ENCODE measurements around the gene CAPN7.
"Not testable (repeated sequence)": the region's sequence is repeated elsewhere in the genome, so short reads cannot be mapped to it uniquely, and the experiment has no call there.

Gene CAPN7

DNA sequence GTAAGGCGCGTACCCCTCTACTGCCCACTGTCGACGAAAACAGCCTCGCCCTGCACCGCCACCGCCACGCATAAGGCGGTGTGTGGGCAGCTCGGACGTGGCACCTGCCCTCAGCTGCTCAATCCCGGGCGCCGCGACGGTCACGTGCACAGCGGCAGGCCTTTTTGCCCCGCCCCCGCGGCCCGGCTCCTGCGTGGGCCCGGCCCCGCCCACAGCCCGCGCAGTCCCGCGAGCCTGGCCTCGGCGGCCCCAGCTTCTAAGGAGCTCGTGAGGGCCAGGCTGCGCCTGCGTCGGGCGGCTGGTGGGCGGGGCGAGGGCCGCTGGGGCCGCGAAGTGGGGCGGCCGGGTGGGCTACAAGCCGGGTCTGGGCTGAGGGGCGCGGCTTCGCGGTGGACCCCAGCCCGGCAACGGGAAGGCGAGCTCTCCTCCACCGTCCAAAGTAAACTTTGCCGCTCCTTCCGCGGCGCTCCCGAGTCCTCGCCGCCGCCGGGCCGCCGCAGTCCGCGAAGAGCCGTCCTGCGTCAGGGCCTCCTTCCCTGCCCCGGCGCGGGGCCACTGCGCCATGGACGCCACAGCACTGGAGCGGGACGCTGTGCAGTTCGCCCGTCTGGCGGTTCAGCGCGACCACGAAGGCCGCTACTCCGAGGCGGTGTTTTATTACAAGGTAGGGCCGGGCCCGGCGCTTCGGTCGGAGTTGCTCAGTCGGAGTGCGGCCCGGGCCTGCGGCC lies at the start of gene CAPN7:
Gene CAPN7 (plus strand): TSS at position 313 of the 728 bp plus-strand sequence. CDS start 250 bp downstream, at position 563.
- no peak for DNase-seq

- no peak for DNase-seq
These were observed 48.6 kb upstream of the CAPN7 start for GRCh38 chr3:15157441-15157840.

DNA sequence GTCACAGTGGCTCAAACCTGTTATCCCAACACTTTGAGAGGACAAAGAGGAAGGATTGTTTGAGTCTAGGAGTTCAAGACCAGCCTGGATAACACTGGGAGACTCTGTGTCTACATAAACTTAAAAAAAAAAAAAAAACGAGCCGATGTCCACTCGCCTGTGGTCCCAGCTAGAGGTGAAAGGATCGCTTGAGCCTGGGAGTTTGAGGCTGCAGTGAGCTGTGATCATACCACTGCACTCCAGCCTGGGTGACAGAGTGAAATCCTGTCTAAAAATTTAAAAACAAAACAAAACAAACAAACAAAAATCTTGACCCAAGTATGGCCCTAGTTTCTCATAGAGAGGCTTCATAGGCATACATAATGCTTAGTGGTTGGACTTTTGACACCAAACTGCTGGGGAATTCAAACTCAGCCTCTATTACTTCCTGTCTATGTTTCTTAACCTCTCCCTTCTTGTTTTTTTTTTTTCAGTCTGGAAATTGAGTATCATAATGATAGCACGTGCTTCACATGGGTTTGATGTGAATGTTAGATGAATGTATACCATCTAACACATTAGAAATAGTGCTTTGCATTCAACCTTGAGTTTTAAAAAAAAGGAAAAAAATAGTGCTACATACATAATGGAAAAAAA lies 46.4 kb upstream of the CAPN7 start:
- no peak for DNase-seq

- DNase-seq, result no peak
These were observed 45.4 kb upstream of the CAPN7 start for GRCh38 chr3:15160662-15161061.

DNA sequence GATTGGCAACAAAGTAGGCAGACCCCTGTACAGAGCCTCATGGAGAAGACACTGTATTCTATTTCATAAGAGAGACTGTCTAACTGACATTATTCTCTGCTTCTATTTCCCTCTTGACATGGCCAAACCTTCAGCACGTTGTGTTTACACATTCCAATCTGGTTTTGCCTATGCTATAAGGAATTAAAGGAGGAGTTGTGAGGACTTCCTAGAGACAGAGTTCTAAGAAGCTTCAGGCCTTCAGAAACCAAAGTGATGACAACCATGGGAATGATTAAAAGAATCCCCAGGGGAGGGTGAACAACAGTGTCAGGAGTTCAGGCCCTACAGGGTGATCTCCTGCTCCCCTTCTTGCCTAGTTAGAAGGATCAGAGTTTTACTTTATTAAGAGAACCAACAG lies 44.9 kb upstream of the CAPN7 start:
- no peak for DNase-seq

DNA sequence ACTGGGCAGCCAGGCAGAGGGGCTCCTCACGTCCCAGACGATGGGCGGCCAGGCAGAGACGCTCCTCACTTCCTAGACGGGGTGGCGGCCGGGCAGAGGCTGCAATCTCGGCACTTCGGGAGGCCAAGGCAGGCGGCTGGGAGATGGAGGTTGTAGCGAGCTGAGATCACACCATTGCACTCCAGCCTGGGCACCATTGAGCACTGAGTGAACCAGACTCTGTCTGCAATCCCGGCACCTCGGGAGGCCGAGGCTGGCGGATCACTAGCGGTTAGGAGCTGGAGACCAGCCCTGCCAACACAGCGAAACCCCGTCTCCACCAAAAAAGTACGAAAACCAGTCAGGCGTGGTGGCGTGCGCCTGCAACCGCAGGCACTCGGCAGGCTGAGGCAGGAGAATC lies 42.4 kb upstream of the CAPN7 start:
- DNase-seq, result not testable (repeated sequence)

DNA sequence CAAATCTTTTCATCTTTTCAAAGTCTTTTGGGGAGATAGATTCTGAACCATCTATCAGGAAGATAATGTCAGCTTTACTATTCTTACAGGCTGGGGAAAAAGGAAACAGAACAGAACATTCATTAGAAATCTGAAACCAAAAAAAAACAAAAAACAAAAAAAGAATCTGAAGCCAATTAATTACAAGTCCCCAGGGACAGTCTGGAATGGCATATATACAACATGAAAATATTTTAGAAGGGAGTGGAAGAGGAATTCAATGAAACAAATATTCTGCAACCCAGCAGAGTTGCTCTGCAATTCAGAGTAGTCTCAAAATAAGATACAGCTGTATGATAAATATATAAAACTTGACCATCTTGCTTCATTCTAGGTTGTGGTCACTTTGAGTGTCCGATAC lies 41.7 kb upstream of the CAPN7 start:
- no peak for DNase-seq

DNA sequence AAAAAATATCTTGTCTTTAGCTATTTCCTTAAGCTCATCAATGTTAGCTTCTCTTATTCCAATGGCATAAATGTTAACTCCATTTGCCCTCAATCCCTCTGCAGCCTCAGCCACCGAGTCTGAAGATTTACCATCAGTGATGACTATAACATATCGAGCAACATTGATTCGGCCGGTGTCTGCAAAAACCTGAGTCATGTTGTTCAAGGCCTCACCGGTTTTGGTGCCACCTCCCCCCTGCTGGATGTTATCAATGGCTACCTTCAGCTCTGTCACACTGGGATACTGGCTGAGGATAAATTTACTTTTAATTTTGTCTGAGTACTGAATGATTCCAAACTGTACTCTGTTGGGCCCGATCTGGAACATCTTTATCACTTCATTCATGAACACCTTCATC lies 41.0 kb upstream of the CAPN7 start:
- DNase-seq, result no peak

GRCh38 chr3:15166391-15166790 lies 39.7 kb upstream of the CAPN7 start:
- not testable (repeated sequence) for DNase-seq

DNA sequence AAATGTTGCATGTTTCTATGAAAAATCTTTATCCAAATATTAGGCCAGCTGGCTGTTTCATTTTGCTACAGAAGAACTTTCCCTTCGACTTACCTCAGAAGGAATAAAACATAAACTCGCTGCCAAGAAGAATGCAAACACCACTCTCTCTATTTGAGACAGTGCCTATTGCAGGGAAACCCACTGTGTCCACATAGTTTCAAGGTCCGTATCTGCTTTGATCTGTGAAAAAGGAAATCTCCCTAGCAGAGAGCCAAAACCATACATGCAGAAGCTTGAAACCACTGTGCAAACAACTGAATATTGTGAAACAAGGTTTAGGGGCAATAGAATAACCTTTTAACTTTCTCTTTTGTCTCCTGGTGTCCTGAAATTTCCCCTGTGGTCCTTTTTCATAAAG lies 35.0 kb upstream of the CAPN7 start:
- no peak for DNase-seq

- no peak for DNase-seq
These were observed 33.2 kb upstream of the CAPN7 start for GRCh38 chr3:15172806-15173205.

GRCh38 chr3:15174953-15175352 lies 31.1 kb upstream of the CAPN7 start:
- DNase-seq, result no peak

DNA sequence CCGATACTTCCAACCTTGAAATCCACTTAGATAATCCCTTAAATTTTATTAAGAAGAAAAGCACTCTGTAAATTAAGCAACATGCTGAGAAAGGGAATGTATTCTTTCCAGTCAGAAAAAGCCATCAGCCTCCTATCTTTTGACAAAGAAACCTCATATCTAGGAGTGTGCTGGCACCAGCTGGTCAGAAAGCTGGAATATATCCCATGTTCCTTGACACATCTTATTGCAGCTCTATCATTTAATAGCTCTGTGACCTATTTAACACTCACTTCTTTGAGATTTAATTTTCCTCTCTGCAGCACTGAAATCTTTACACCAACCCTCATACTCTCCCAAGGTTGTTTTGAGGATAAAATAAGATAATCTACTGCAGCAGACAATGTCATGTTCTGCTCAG lies 30.4 kb upstream of the CAPN7 start:
- no peak for DNase-seq

DNA sequence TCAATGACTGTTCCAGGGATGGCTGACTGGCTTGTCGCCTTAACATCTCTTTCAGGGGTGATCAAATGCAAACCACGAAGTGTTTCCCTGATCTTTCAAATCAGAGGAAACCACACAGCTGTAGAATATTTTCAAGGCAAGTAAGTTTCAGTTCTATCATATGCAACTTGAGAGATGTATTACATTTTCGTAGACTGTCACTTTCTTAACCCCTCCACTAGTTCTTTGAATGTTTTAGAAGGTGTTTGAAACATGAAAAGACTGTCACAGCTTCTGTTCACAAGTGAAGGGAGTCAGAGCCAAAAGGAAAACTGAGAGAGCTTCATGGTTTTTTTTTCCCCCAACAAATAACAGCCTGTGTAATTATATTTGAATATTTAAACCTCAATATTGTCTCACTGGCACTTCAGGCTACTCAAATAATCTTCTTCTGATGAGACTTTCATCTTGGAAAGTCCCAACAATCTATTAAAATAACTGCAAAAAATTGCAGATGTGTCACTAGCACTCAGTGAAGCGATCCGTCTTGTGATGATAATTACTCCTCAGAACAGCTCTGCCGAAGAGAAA lies 25.9 kb upstream of the CAPN7 start:
- no peak for DNase-seq

- no peak for DNase-seq
These were observed 24.5 kb upstream of the CAPN7 start for GRCh38 chr3:15181511-15181910.

- no peak for DNase-seq
These were observed 24.1 kb upstream of the CAPN7 start for GRCh38 chr3:15181963-15182362.

DNA sequence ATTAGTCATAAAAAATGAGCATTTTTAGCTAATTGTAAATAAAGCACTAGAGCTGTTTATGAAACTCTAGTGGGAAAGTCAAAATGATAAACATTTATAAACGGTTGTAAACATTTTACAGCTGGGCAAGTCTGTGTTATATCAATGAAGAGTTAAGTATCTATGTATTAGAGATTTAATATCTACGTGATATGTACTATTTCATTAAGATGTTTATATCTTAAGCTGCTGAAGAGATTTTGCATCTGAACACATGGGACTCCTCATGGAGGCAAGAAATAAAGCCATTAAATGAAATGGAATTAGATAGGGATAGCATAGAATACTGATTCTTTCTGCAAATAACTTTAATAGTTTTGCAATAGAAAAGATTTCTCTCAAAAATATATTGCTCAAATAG lies 23.0 kb upstream of the CAPN7 start:
- DNase-seq, result no peak

DNA sequence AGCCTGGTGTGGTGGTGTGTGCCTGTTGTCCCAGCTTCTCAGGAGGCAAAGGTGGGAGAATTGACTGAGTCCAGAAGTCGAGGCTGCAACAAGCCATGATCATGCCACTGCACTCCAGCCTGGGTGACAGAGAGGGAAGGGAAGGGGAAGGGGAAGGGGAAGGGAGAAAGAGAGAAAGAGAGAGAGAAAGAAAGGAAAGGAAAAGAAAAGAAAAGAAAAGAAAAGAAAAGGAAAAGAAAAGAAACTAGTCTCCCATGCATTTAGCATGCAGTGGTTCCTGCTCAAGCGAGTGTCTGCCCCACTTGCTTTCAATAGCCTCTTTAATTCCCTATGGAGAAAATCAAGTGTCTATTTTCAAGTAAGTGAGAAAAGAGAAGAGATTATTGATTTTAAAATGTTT lies 20.6 kb upstream of the CAPN7 start:
- no peak for DNase-seq

DNA sequence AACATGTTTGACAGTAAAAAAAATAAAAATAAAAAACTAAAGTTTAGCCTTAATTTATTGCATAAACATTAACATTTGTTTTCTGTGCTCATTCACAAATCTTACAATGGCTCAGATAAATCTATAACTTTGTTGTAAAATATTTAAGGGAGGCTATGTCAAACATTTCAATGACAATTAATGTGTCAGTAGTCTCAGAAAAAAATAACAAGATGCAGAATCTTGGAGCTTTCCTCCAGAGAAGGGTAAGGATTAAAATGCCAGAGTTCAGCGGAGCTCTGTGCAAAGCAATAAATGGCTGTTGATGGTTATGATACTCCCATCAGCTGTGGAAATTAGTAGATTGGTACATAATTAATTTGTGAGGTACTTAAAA lies 20.0 kb upstream of the CAPN7 start:
- no peak for DNase-seq

- DNase-seq, result not testable (repeated sequence)
These were observed 19.4 kb upstream of the CAPN7 start for GRCh38 chr3:15186477-15187164.

- DNase-seq, result no peak
These were observed 8.6 kb upstream of the CAPN7 start for GRCh38 chr3:15197340-15198029.

- DNase-seq, result no peak
These were observed 7.4 kb upstream of the CAPN7 start for GRCh38 chr3:15198686-15199085.

DNA sequence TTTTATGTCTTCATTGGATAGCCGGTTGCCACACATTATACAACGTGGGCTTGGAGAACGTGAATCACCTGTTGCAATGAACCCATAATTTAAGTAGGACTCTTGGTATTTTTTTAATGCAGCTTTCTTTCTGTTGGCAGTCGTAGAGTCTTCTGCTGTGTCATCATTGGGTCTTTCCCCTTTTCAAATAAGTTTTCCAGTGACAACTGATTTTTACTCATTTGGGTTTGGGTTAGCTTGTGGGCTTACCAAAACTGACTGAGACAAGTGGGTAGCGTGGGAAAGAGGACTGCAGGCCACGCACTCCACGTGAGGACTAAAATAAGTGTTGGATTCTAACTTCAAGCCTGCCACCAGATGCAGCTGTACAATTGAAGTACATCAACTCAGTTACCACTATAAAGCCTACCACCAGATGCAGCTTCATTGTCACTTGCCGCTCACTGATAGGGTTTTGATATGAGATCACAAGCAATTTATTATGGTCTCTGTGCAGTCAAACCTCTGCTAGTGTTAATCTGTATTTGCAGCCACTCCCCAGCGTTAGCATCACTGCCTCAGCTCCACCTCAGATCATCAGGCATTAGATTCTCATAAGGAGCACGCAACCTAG lies 6.4 kb upstream of the CAPN7 start:
- no peak for DNase-seq
